ENCODE data around the gene ABCA2. TPM values are rescaled to one million over a fixed set of nuclear protein-coding genes. Genes with fewer than 3 reads are reported as not detected.

Gene ABCA2
- polyA plus RNA-seq, 1 of the 3 experiments (the other 2 are of a cell fraction), result 34.7 TPM

DNA sequence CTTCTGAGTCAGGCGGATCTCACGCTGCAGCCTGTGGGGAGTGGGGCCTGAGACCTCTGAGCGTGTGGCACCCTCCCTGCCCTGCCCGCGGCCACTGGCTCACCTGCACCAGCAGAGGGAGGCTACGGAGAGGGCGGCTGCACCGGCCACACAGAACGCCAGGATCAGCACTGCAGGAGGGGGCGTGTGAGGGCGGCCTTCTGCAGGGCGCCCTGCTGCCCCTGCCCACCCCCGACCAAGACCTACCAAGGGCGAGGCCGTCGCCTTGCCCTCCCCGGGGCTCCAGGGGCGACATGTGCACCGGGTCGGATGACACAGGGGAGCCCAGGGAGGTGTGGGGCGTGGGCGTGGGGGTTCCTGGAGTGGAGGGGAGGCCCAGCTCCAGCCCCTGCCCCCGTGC lies 12.5 kb upstream of the ABCA2 start:
- Histone ChIP-seq H3K9me2 (no peaks in the 10 kb centered on the region), H3K27me3 (ENCODE audit: insufficient read depth) (no peaks in the 10 kb centered on the region), H3K4me1 (ENCODE audit: control insufficient read depth in 1 of 2, insufficient read depth in 2 of 2, low read depth in 1 of 2, low read length in 1 of 2) (peaks cover 11 to 20% of the 10 kb centered on the region in 2 experiments; a peak in 2 of 4 replicates), H3K4me2 (no peak overlapping the region), H3K79me2 (ENCODE audit: insufficient read depth) (no peaks in the 10 kb centered on the region), H3K9me3 (no peaks in the 10 kb centered on the region), H3K36me3 (replicated peaks in 1 of 2; ENCODE audit: control insufficient read depth in 1 of 2, insufficient read depth in 2 of 2, low read length in 1 of 2) (peaks cover 0 to 19% of the 10 kb centered on the region in 2 experiments), H3K27ac (ENCODE audit: low read depth in 2 of 2, low read length in 1 of 2) (no peak overlapping the region), H3F3A (replicated peaks; ENCODE audit: insufficient read depth) (no peaks in the 10 kb centered on the region), H3K4me3 (ENCODE audit: low read depth in 2 of 2, low read length in 1 of 2) (no peak overlapping the region), H2AFZ (ENCODE audit: low read depth) (no peak overlapping the region), H4K20me1 (ENCODE audit: insufficient read depth) (peaks cover 21% of the 10 kb centered on the region), H3K9ac (no peak overlapping the region)
- TF ChIP-seq YY1 (IDR thresholded peaks at IDR 0.05; ENCODE audit: low read depth) (no peak), FOSL2 (IDR thresholded peaks at IDR 0.05; ENCODE audit: borderline replicate concordance, low read depth) (no peak), NFIC (IDR thresholded peaks at IDR 0.05; ENCODE audit: borderline replicate concordance) (no peak), EZH2phosphoT487 (IDR thresholded peaks at IDR 0.05; ENCODE audit: borderline replicate concordance, low read depth) (no peak), POLR2AphosphoS5 (IDR thresholded peaks at IDR 0.05; ENCODE audit: low read depth, low read length) (no peak), NRF1 (IDR thresholded peaks at IDR 0.05; ENCODE audit: low read depth, low read length) (no peak), JUND (IDR thresholded peaks at IDR 0.05) (no peak), RAD21 (IDR thresholded peaks at IDR 0.05; ENCODE audit: low read length) (no peak), MXI1 (IDR thresholded peaks at IDR 0.05; ENCODE audit: low read depth, low read length) (no peak), FOXM1 (IDR thresholded peaks at IDR 0.05; ENCODE audit: low read depth) (no peak), GABPA (IDR thresholded peaks at IDR 0.05; ENCODE audit: low read depth) (no peak)
- TF ChIP-seq, protein P1, sequence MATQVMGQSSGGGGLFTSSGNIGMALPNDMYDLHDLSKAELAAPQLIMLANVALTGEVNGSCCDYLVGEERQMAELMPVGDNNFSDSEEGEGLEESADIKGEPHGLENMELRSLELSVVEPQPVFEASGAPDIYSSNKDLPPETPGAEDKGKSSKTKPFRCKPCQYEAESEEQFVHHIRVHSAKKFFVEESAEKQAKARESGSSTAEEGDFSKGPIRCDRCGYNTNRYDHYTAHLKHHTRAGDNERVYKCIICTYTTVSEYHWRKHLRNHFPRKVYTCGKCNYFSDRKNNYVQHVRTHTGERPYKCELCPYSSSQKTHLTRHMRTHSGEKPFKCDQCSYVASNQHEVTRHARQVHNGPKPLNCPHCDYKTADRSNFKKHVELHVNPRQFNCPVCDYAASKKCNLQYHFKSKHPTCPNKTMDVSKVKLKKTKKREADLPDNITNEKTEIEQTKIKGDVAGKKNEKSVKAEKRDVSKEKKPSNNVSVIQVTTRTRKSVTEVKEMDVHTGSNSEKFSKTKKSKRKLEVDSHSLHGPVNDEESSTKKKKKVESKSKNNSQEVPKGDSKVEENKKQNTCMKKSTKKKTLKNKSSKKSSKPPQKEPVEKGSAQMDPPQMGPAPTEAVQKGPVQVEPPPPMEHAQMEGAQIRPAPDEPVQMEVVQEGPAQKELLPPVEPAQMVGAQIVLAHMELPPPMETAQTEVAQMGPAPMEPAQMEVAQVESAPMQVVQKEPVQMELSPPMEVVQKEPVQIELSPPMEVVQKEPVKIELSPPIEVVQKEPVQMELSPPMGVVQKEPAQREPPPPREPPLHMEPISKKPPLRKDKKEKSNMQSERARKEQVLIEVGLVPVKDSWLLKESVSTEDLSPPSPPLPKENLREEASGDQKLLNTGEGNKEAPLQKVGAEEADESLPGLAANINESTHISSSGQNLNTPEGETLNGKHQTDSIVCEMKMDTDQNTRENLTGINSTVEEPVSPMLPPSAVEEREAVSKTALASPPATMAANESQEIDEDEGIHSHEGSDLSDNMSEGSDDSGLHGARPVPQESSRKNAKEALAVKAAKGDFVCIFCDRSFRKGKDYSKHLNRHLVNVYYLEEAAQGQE (IDR thresholded peaks at IDR 0.05; ENCODE audit: low read depth, low read length), result no peak
- TF ChIP-seq, protein P2, sequence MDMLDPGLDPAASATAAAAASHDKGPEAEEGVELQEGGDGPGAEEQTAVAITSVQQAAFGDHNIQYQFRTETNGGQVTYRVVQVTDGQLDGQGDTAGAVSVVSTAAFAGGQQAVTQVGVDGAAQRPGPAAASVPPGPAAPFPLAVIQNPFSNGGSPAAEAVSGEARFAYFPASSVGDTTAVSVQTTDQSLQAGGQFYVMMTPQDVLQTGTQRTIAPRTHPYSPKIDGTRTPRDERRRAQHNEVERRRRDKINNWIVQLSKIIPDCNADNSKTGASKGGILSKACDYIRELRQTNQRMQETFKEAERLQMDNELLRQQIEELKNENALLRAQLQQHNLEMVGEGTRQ (IDR thresholded peaks at IDR 0.05; ENCODE audit: borderline replicate concordance, low read depth, low read length), result no peak
- TF ChIP-seq, protein P3, sequence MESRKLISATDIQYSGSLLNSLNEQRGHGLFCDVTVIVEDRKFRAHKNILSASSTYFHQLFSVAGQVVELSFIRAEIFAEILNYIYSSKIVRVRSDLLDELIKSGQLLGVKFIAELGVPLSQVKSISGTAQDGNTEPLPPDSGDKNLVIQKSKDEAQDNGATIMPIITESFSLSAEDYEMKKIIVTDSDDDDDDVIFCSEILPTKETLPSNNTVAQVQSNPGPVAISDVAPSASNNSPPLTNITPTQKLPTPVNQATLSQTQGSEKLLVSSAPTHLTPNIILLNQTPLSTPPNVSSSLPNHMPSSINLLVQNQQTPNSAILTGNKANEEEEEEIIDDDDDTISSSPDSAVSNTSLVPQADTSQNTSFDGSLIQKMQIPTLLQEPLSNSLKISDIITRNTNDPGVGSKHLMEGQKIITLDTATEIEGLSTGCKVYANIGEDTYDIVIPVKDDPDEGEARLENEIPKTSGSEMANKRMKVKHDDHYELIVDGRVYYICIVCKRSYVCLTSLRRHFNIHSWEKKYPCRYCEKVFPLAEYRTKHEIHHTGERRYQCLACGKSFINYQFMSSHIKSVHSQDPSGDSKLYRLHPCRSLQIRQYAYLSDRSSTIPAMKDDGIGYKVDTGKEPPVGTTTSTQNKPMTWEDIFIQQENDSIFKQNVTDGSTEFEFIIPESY (IDR thresholded peaks at IDR 0.05; ENCODE audit: borderline replicate concordance, low read depth), result no peak
- TF ChIP-seq, protein P4, sequence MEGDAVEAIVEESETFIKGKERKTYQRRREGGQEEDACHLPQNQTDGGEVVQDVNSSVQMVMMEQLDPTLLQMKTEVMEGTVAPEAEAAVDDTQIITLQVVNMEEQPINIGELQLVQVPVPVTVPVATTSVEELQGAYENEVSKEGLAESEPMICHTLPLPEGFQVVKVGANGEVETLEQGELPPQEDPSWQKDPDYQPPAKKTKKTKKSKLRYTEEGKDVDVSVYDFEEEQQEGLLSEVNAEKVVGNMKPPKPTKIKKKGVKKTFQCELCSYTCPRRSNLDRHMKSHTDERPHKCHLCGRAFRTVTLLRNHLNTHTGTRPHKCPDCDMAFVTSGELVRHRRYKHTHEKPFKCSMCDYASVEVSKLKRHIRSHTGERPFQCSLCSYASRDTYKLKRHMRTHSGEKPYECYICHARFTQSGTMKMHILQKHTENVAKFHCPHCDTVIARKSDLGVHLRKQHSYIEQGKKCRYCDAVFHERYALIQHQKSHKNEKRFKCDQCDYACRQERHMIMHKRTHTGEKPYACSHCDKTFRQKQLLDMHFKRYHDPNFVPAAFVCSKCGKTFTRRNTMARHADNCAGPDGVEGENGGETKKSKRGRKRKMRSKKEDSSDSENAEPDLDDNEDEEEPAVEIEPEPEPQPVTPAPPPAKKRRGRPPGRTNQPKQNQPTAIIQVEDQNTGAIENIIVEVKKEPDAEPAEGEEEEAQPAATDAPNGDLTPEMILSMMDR (IDR thresholded peaks at IDR 0.05), result no peak
- no peak for DNase-seq
- 85% methylated on average over 9 of the region's 23 CpGs for WGBS (ENCODE audit: low lambda C conversion rate)
- ChIA-PET POLR2A (no interaction called here), CTCF (interaction anchor here (1.0 to 19.8 kb wide), 3 partner anchors 9 to 198 kb away, joined by 4 to 803 read pairs (median 4); partner anchors contain the start of genes AJM1 and SAPCD2)

All from SK-N-SH (cell line).